ENCODE measurements around the gene SPDYE2.
"Not testable (repeated sequence)": the region's sequence is repeated elsewhere in the genome, so short reads cannot be mapped to it uniquely, and the experiment has no call there.

Gene SPDYE2

GRCh38 chr7:102527182-102527581 is 23.8 kb upstream of the SPDYE2 start:
- not testable (repeated sequence) for H3K4me1 Mint-ChIP-seq (ENCODE audit: low read depth); H3K36me3 Mint-ChIP-seq (ENCODE audit: low read depth); H3K4me3 Mint-ChIP-seq; H3K27ac Mint-ChIP-seq; H3K9me3 Mint-ChIP-seq; H3K27me3 Mint-ChIP-seq (ENCODE audit: low read depth)

DNA sequence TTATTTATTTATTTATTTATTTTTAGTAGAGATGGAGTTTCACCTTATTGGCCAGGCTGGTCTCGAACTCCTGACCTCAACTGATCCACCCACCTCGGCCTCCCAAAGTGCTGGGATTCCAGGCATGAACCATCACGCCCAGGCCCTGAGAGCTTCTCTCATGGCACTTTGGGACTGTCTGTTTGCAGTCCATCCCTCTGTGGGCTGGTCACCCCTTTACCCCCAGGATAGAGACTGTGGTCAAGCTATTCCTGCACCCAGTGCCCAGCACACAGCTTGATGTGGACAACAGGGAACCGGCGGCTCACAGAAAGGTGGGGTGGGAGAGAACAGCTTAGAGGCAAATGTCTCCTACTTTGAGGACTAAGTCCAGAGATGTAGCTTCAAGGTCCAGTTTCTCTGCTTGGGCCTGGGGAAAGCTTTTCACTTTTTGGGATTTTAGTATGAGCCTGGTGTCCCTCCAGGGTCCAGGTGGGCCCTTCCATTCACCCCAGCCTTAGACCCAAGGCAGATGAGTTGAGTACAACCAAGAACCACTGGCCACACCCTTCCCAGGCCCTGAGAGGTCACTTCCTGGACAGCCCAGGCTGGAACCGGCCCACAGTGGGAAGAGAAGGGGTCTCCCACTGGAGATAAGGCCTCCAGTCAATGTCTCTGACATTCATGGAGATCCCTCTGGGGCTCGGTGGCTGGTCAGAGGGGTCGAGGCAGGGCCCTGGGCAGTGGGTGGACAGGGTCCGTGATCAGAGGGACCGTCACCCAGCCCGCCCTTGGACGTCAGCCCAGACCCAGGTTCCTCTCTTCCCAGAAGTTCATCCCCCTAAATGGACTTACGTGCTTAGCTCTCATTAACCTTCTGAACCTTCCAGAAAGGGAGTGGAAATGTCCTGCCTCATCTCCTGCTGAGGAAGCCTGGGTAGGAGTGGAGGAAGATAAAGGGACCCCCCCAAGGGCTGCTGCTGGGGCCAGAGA is 22.9 kb upstream of the SPDYE2 start:
- not testable (repeated sequence) for H3K36me3 Mint-ChIP-seq (ENCODE audit: low read depth); H3K4me3 Mint-ChIP-seq; H3K4me1 Mint-ChIP-seq (ENCODE audit: low read depth); H3K27me3 Mint-ChIP-seq (ENCODE audit: low read depth); H3K9me3 Mint-ChIP-seq; H3K27ac Mint-ChIP-seq

GRCh38 chr7:102531583-102531982 is 19.4 kb upstream of the SPDYE2 start:
- not testable (repeated sequence) for H3K4me1 Mint-ChIP-seq (ENCODE audit: low read depth); H3K9me3 Mint-ChIP-seq; H3K27ac Mint-ChIP-seq; H3K27me3 Mint-ChIP-seq (ENCODE audit: low read depth); H3K4me3 Mint-ChIP-seq; H3K36me3 Mint-ChIP-seq (ENCODE audit: low read depth)

- H3K4me3 Mint-ChIP-seq; H3K9me3 Mint-ChIP-seq; H3K36me3 Mint-ChIP-seq (ENCODE audit: low read depth); H3K27ac Mint-ChIP-seq; H3K27me3 Mint-ChIP-seq (ENCODE audit: low read depth); H3K4me1 Mint-ChIP-seq (ENCODE audit: low read depth): not testable (repeated sequence)
These were observed 18.9 kb upstream of the SPDYE2 start for GRCh38 chr7:102532127-102532526.

DNA sequence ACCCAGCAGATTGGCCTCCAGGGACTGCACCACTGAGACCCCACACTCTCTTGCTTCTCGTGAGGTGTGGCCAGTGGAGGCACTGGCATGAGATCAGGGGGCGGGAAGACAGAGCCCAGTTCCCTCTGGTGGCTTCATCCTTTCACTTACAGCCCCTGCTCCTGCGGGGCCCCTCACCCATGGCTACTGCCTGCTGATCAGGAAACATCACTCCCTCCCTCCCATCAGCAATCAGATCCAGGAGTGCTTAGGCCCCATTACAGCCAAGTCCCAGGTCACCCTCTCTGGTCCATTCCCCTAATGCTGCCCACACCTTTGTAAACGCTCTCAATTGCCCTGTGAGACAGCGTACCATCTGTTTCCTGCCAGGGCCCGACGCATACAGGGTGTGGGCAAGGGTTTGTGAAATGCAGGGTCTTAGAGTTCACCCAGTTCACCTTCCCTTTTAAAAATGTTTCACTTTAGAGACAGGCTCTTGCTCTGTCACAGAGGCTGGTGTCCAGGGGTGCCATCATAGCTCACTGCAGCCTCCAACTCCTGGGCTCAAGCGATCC is 15.9 kb upstream of the SPDYE2 start:
- not testable (repeated sequence) for H3K27ac Mint-ChIP-seq; H3K4me3 Mint-ChIP-seq; H3K4me1 Mint-ChIP-seq (ENCODE audit: low read depth); H3K9me3 Mint-ChIP-seq; H3K36me3 Mint-ChIP-seq (ENCODE audit: low read depth); H3K27me3 Mint-ChIP-seq (ENCODE audit: low read depth)

DNA sequence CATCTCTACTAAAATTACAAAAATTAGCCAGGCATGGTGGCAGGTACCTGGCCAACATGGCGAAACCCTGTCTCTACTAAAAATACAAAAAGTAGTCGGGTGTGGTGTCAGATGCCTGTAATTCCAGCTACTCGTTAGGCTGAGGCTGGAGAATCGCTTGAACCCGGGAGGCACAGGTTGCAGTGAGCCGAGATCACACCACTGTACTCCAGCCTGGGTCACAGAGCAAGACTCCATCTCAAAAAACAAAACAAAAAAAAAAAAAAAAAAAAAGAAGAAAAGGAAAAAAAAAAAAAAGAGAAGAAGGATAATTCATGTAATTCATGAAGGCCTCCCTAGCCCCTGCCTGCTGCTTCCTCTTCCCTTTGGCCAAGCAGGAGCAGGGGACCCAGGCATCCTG is 10.4 kb upstream of the SPDYE2 start:
- not testable (repeated sequence) for H3K27ac Mint-ChIP-seq; H3K36me3 Mint-ChIP-seq (ENCODE audit: low read depth); H3K4me3 Mint-ChIP-seq; H3K27me3 Mint-ChIP-seq (ENCODE audit: low read depth); H3K9me3 Mint-ChIP-seq; H3K4me1 Mint-ChIP-seq (ENCODE audit: low read depth)

DNA sequence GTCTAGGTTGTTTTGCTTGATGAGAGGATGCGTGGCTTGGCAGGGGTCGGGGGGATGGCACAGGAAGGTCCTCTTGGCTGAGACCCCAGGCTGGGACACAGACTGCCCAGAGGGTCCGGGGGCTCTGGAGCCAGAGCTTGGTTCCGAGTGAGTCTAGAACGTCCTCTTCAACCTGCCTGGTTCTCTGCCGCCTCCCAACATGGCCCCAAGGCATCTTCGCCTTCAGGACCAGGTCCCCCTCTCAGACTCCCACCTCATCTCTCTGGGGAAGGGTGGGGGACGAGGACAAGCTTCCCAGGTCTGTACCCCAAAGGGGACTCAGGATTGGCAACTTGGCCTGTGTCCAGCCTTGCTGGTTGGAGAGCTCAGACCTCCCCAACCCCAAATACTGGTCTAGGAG is 8.9 kb upstream of the SPDYE2 start:
- not testable (repeated sequence) for H3K4me1 Mint-ChIP-seq (ENCODE audit: low read depth); H3K27me3 Mint-ChIP-seq (ENCODE audit: low read depth); H3K36me3 Mint-ChIP-seq (ENCODE audit: low read depth); H3K9me3 Mint-ChIP-seq; H3K4me3 Mint-ChIP-seq; H3K27ac Mint-ChIP-seq

GRCh38 chr7:102542771-102543170 is 8.3 kb upstream of the SPDYE2 start:
- not testable (repeated sequence) for H3K27me3 Mint-ChIP-seq (ENCODE audit: low read depth); H3K27ac Mint-ChIP-seq; H3K36me3 Mint-ChIP-seq (ENCODE audit: low read depth); H3K4me1 Mint-ChIP-seq (ENCODE audit: low read depth); H3K9me3 Mint-ChIP-seq; H3K4me3 Mint-ChIP-seq

DNA sequence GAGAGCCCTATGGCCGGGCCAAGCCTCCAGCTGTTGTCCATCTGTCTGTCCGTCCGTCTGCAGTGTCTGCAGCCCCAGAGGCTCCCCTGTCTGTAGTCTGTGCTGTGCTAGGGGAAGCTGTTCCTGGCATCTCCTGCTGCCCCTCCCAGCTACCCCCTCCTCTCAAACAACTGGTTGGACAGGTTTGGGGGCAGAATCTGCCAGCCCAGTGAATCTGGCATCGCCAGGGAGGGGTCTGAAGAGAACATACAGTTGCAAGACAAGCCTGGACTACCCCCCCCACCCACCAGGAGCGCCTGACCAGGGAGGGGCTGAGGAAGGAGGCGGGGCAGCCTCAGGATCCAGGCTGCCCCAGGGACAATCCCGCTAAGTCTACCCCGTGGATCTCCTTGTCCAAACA is 7.4 kb upstream of the SPDYE2 start, which contains the start of gene UPK3BL2:
TSS of gene UPK3BL2 (minus strand) at position 101 of the 400 bp plus-strand sequence. CDS start at position 41, 60 bp downstream.
- not testable (repeated sequence) for H3K4me1 Mint-ChIP-seq (ENCODE audit: low read depth); H3K4me3 Mint-ChIP-seq; H3K36me3 Mint-ChIP-seq (ENCODE audit: low read depth); H3K27me3 Mint-ChIP-seq (ENCODE audit: low read depth); H3K27ac Mint-ChIP-seq; H3K9me3 Mint-ChIP-seq

GRCh38 chr7:102544372-102544771 is 6.7 kb upstream of the SPDYE2 start:
- H3K4me3 Mint-ChIP-seq; H3K27me3 Mint-ChIP-seq (ENCODE audit: low read depth); H3K27ac Mint-ChIP-seq; H3K9me3 Mint-ChIP-seq; H3K4me1 Mint-ChIP-seq (ENCODE audit: low read depth); H3K36me3 Mint-ChIP-seq (ENCODE audit: low read depth): not testable (repeated sequence)

- H3K36me3 Mint-ChIP-seq (ENCODE audit: low read depth); H3K4me3 Mint-ChIP-seq; H3K27me3 Mint-ChIP-seq (ENCODE audit: low read depth); H3K9me3 Mint-ChIP-seq; H3K27ac Mint-ChIP-seq; H3K4me1 Mint-ChIP-seq (ENCODE audit: low read depth): not testable (repeated sequence)
These were observed 5.7 kb upstream of the SPDYE2 start for GRCh38 chr7:102545288-102545687.

DNA sequence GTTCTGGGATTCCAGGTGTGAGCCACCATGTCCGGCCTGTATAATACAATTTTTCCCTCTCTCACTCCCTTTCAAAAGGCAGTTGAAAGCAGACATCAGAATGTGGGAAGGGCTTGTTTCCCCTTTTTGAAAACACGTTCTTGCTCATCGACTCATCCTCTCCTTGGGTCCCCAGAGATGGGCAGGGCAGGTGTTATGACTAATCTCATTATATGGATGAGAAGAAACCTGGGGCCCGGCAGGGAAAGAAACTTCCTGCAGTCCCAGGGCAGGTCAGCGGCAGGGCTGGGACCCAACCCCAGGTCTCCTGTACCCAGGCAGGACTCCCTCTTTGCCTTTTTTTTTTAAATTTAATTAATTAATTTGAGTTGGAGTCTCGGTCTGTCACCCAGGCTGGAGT is 4.7 kb upstream of the SPDYE2 start:
- not testable (repeated sequence) for H3K27ac Mint-ChIP-seq; H3K27me3 Mint-ChIP-seq (ENCODE audit: low read depth); H3K36me3 Mint-ChIP-seq (ENCODE audit: low read depth); H3K4me3 Mint-ChIP-seq; H3K9me3 Mint-ChIP-seq; H3K4me1 Mint-ChIP-seq (ENCODE audit: low read depth)

GRCh38 chr7:102568620-102569019 is 17.6 kb downstream of the SPDYE2 start:
- not testable (repeated sequence) for H3K4me1 Mint-ChIP-seq (ENCODE audit: low read depth); H3K27ac Mint-ChIP-seq; H3K36me3 Mint-ChIP-seq (ENCODE audit: low read depth); H3K27me3 Mint-ChIP-seq (ENCODE audit: low read depth); H3K4me3 Mint-ChIP-seq; H3K9me3 Mint-ChIP-seq

DNA sequence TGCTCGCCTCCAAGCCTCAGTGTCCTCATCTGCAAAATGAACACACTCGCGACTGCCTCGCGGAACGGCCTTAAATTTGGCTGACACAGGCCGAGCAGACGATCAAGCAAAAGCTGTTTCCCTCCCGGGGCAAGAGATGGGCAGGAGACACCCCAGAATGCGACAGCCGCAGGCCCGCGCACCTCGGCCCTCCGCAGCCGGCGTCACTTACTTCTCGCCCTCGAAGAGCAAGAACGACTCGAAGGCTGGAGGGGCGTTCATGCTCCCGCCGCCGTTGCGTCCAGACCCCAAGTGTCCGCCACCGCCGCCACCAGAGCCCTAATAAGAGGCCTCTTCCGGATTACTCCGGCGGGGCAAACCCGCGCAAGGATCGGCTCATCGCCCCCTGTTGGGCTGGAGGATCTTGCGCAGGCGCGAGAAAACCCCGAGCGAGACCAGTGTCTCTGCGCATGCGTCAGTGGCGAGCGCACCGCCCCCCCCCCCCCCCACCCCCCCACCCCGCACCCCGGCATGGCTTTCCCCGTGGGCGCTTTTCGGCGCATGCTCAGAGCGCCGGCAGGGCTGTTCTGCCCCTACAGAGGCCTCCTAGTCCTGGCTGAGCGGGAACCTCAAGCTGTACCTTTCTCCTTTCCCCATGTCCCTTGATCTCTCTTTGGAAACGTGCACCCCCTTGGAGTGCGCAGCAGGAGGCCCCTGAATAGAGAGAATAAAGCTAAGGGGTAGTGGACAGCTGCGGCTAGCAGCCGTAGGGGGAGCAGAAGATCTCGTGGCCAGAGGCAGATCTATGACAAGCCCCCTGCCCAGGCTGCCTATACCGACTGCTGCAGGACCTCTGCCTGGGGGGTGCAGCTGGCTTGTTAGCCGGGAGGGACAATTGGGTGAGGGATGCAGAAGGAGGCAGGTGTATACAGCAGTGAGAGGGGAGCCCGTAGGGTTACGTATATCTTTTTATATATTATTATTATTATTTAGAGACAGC is 21.5 kb downstream of the SPDYE2 start, which contains the start of gene POLR2J3:
TSS of gene POLR2J3 (minus strand) at position 323 of the 979 bp plus-strand sequence. CDS start at position 261, 62 bp downstream.
- H3K4me3 Mint-ChIP-seq: peak within 1 kb of the TSS; percentile 92
- H3K4me1 Mint-ChIP-seq (ENCODE audit: low read depth); H3K9me3 Mint-ChIP-seq; H3K27me3 Mint-ChIP-seq (ENCODE audit: low read depth); H3K36me3 Mint-ChIP-seq (ENCODE audit: low read depth): not testable (repeated sequence)
- H3K27ac Mint-ChIP-seq: peak within 1 kb of the TSS; percentile 87

DNA sequence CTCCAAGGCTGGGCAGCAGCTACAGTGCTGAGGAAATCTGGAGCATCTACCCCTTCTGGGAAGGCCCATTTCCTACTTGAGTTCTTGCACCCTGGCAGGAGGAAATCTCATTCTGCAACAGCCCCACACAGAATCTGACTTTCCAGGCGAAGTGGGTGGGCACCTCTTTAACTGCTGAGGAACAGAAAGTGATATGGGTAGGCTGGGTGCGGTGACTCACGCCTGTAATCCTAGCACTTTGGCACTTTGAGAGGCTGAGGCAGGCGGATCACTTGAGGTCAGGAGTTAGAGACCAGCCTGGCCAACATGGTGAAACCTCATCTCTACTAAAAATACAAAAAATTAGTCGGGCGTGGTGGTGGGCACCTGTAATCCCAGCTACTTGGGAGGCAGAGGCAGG is 23.6 kb downstream of the SPDYE2 start:
- H3K27me3 Mint-ChIP-seq (ENCODE audit: low read depth); H3K4me3 Mint-ChIP-seq; H3K27ac Mint-ChIP-seq; H3K36me3 Mint-ChIP-seq (ENCODE audit: low read depth); H3K4me1 Mint-ChIP-seq (ENCODE audit: low read depth); H3K9me3 Mint-ChIP-seq: not testable (repeated sequence)
